Colon (tissue), 2 donors: ENCODE results near the gene ITGAD.

Experiments used
- FAIRE-seq: peaks from 2 replicates; lab custom pipeline; 2012; peaks lifted over from hg19 to GRCh38; lab: Jason Lieb, UNC
- donor health status: control.
- donor health status: control.

Gene ITGAD

DNA sequence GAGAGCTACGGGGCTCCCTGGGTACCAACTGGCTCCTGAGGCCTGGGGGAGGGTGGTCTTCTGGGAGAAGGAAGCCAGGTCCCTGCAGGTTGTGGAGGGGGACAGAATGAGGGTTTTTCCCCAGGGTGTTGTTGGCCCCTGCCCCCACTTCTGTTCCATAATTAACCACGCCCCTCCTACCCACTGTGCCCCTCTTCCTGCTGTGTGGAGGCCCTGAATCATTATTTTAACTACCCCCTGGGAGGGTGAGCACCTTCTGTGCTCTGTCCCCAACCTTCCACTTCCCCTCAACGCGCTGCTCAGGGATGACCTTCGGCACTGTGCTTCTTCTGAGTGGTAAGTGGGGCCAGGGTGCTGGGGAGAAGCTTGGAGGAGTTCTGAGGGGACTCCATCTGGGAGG, at the start of gene ITGAD:
Gene ITGAD (plus strand): TSS at position 280 of the 400 bp plus-strand sequence. CDS start 26 bp downstream, at position 306.
- FAIRE-seq, result no peak

DNA sequence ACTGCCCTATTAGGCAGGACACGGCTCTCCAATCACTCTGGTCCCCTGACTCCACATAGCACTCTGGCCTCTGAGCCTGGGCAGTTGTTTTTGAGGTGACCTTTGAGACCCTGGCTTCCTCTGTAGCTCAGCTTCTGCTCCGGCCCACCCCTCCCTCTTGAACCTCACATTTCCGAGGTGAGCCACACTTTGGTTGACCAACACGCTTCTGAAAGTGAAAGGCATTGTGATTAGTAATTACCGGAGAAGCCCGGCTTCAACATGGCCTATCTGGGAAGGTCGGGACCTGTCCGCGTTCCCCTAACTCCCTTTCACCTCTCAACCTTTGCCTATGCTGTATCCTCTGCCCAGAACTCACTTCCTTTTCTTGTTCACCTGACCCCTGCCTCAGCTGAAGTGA, 48.4 kb upstream of the ITGAD start:
- FAIRE-seq, result no peak

- FAIRE-seq, result no peak
These were observed 45.7 kb upstream of the ITGAD start for GRCh38 chr16:31347445-31347844.

DNA sequence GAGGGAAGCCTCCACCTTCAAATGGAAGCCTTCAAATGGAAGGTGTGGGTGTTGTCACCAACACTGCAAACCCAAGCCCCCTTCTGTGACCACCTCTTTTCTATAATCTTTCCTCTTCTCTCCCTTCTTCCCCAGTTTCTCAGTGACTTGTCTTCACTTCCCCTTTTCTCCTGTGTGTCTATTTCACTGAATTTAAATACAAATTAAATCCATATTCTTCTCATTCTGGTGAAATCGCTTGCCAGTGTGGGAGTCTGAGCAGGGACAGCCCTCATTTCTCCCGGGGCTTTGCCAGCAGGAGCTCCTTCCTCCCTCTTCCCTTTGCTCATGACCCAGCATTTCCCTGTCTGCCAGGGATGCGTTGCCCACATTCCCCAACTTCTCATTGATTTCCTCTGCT, 44.6 kb upstream of the ITGAD start:
- no peak for FAIRE-seq

- no peak for FAIRE-seq
These were observed 42.7 kb upstream of the ITGAD start for GRCh38 chr16:31350275-31351005.

- FAIRE-seq, result no peak
These were observed 41.7 kb upstream of the ITGAD start for GRCh38 chr16:31351246-31351941.

- FAIRE-seq, result no peak
These were observed 41.2 kb upstream of the ITGAD start for GRCh38 chr16:31351942-31352325.

GRCh38 chr16:31352376-31353115, 40.6 kb upstream of the ITGAD start:
- no peak for FAIRE-seq

GRCh38 chr16:31354394-31355291, 38.5 kb upstream of the ITGAD start, which contains the start of gene ITGAX:
TSS of gene ITGAX (plus strand) at chr16:31355176. CDS start at chr16:31355255, 79 bp downstream.
- no peak for FAIRE-seq

DNA sequence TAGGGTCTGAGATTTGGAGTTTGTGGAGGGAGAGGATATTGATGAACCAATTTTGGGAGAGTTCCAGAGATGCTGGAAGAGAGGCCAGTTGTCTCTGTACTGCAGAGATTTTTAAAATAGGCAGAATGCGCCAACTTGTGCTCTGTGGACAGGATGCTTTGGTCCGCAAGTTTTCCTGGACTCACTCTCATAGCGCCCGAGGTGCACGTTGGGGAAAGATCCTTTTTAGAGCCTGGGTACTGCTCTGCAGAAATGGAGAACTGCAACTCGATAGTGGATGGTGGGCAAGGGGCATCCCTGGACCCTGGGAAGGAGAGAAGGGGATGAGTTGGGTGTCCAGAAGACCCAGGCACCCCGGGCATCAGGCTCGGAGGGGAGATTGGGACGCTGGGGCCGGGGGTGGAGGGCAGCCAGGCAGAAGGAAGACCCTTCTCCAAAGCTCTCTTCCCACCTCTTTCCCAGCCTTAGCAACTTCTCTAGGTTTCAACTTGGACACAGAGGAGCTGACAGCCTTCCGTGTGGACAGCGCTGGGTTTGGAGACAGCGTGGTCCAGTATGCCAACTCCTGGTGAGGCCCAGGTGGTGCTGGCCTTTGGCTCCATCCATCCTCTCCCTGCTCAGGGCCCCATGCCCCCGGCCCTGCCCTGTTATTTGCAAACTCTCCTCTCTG, 37.6 kb upstream of the ITGAD start:
- no peak for FAIRE-seq

DNA sequence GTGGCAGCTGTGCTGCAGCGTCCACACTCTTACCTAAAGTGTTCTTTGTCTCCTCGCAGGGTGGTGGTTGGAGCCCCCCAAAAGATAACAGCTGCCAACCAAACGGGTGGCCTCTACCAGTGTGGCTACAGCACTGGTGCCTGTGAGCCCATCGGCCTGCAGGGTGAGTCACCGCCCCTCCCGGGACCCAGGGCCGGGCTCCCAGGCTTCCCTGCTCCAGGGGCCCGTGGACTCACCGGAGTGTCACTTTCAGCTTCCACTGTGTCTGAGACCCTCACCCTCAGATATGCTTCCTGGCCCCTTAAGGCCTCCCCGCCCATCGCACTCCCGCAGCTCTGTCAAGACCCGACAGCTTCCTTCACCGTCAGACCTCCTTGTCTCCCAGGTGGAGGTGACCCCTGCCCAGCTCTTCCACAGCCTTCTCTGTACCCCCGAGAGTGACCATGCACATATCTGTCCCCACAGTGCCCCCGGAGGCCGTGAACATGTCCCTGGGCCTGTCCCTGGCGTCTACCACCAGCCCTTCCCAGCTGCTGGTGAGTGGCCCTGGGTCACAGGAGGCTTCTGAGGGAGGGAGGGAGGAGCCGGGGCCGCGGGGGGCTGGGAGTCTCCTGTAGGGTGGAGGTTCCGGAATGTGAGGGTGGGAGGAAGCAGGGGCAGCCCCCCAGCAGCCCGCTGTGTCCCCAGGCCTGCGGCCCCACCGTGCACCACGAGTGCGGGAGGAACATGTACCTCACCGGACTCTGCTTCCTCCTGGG, 36.4 kb upstream of the ITGAD start:
- no peak for FAIRE-seq

DNA sequence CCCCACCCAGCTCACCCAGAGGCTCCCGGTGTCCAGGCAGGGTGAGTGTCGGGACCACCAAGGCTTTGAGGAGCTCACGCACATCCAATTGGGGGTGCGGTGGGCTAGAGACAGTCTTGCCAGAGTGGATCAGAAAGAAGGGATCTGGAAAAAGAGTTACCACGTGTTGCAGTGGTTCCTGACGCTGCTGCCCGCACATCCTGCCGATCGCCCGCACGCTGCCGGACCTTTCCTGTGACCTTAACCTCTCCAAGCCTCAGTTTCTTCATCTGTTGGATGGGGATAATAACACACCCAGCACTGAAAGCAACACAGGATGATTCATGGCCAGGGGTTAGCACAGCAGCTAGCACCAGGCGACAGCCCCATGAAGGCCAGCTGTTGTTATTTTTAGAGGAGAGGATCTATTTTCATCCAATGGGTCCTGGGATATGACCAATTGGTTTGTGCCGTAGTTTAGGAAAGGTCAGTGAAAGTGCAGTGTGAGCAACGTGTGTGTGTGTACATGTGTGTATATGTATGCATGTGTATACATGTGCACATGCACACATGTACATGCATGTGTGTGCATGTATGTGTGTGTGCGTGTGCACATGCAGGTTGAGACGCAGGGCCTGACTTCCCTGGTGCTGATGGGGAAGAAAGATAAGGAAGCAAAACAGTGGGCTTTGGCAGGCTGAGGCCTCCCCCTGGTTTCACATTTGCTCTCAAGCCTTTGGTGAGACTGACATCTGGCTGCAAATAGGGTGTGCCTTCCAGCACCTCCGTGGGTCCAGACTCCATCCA, 35.6 kb upstream of the ITGAD start:
- FAIRE-seq, result no peak

GRCh38 chr16:31360251-31360650, 32.9 kb upstream of the ITGAD start:
- FAIRE-seq, result no peak

DNA sequence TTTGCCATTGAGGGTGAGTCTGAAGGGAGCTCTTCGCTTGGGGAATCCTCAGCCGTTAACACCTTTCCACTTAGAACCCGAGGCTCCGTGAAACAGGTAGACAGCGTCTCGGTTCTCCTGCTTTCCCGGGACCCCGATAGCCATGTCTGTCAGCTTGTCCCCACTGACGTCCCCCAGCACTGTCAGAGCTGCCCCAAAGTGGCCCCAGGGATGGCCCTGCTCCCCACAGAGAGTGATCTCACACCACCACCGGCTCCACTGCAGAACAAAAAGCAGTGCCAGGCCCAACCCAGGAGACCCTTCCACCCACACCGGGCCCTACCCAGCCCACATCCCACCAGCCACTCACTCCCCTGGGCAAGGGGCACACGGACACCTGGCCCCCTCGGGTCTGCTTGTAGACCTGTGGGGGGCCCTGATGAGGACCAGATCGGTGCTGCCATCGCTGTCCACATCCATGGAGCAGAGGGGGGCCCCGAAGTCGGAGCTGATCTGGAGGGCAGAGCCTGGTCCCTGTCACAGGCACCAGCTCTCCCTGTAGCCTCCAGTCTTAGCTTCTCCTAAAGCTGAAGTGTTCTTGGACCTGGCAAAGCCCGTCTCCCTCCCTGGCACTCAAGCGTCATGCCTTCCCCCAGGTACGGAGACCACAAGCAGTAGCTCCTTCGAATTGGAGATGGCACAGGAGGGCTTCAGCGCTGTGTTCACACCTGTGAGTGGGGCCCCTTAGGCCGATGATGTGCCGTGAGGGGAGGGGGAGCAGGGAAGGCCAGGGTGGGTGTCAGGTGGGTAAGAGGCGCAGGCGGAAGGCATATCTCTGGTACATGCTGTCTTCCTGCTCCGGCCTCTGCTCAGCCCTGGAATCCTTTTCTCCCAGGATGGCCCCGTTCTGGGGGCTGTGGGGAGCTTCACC, 31.7 kb upstream of the ITGAD start:
- no peak for FAIRE-seq

GRCh38 chr16:31362476-31363405, 30.4 kb upstream of the ITGAD start:
- no peak for FAIRE-seq

- no peak for FAIRE-seq
These were observed 29.4 kb upstream of the ITGAD start for GRCh38 chr16:31363721-31364120.

DNA sequence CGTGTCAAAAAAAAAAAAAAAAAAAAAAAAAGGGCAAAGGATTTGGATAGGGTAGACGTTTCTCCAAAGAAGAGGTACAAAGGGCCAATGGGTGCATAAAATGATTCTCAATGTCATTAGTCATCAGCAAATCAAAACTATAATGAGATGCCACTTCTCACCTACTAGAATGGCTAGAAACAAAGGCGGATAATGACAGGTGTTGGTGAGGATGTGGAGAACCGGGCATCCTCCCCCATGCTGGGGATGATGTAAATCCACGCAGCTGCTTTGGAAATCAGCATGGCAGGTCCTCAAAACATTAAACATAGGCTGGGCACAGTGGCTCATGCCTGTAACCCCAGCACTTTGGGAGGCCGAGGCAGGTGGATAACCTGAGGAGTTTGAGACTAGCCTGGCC, 28.7 kb upstream of the ITGAD start:
- FAIRE-seq, result no peak
